ENCODE data around the gene IP6K2. TPM values are rescaled to one million over a fixed set of nuclear protein-coding genes. Genes with fewer than 3 reads are reported as not detected.

IP6K2 gene
- total and polyA plus RNA-seq, 5 donors from 2014 or later, result 54.0 to 107 (median 55.9) TPM

GRCh38 chr3:48660800-48661400 lies 56.1 kb downstream of the IP6K2 start:
- H3K9me3 ChIP-seq (ENCODE audit: control insufficient read depth in 2 of 2, low read length in 2 of 2), result no peaks in the 10 kb centered on the region
- peaks cover 0 to 3% (median 0%) of the 10 kb centered on the region in 7 donors for H3K9me3 Mint-ChIP-seq
- H3K36me3 Mint-ChIP-seq, result no peaks in the 10 kb centered on the region
- ATAC-seq (ENCODE audit: low read depth in 2 of 2) (no peak), DNase-seq (no peak)
- H3K27ac Mint-ChIP-seq, result no peak overlapping the region
- H3K4me3 Mint-ChIP-seq, result peak overlapping the region in 3 of 4 donors; percentile 4 to 89 (median 39)
- H3K27me3 Mint-ChIP-seq, result peaks cover 16% of the 10 kb centered on the region
- H3K4me1 ChIP-seq (ENCODE audit: control insufficient read depth, insufficient read depth, low read length, poor library complexity, severe bottlenecking), result peaks cover 47% of the 10 kb centered on the region
- peaks cover 0 to 35% (median 12%) of the 10 kb centered on the region in 4 donors for H3K4me1 Mint-ChIP-seq
- no peak overlapping the region for H3K4me3 ChIP-seq (ENCODE audit: low read depth, low read length)
- no peaks in the 10 kb centered on the region for H3K36me3 ChIP-seq (ENCODE audit: control insufficient read depth, insufficient read depth, low read length)
- H3K27ac ChIP-seq (ENCODE audit: insufficient read depth, low read length, poor library complexity, severe bottlenecking), result no peak overlapping the region
- no peaks in the 10 kb centered on the region for H3K27me3 ChIP-seq (ENCODE audit: control insufficient read depth, insufficient read depth, low read length)

GRCh38 chr3:48656841-48657281 lies 60.2 kb downstream of the IP6K2 start:
- no peak for ATAC-seq (ENCODE audit: low read depth in 2 of 2)
- H3K9me3 ChIP-seq (ENCODE audit: control insufficient read depth in 2 of 2, low read length in 2 of 2), result no peaks in the 10 kb centered on the region
- Mint-ChIP-seq H3K4me3 (peak overlapping the region; percentile 75 to 88 (median 85)), H3K36me3 (no peaks in the 10 kb centered on the region), H3K27ac (peak overlapping the region in 1 of 3 donors; percentile 80), H3K9me3 (peaks cover 0 to 2% (median 0%) of the 10 kb centered on the region in 7 donors), H3K4me1 (peaks cover 0 to 28% (median 6%) of the 10 kb centered on the region in 4 donors), H3K27me3 (peaks cover 4% of the 10 kb centered on the region)
- peaks cover 33% of the 10 kb centered on the region for H3K4me1 ChIP-seq (ENCODE audit: control insufficient read depth, insufficient read depth, low read length, poor library complexity, severe bottlenecking)
- no peaks in the 10 kb centered on the region for H3K27me3 ChIP-seq (ENCODE audit: control insufficient read depth, insufficient read depth, low read length)
- no peaks in the 10 kb centered on the region for H3K36me3 ChIP-seq (ENCODE audit: control insufficient read depth, insufficient read depth, low read length)
- H3K27ac ChIP-seq (ENCODE audit: insufficient read depth, low read length, poor library complexity, severe bottlenecking), result peak overlapping the region; percentile 83
- H3K4me3 ChIP-seq (ENCODE audit: low read depth, low read length), result no peak overlapping the region
- peak; percentile 31 to 41 (median 37) for DNase-seq

GRCh38 chr3:48656061-48656840 lies 60.8 kb downstream of the IP6K2 start:
- Histone ChIP-seq H3K27me3 (ENCODE audit: control insufficient read depth, insufficient read depth, low read length) (no peaks in the 10 kb centered on the region), H3K9me3 (ENCODE audit: control insufficient read depth in 2 of 2, low read length in 2 of 2) (no peaks in the 10 kb centered on the region), H3K4me1 (ENCODE audit: control insufficient read depth, insufficient read depth, low read length, poor library complexity, severe bottlenecking) (peaks cover 26% of the 10 kb centered on the region), H3K36me3 (ENCODE audit: control insufficient read depth, insufficient read depth, low read length) (no peaks in the 10 kb centered on the region), H3K27ac (ENCODE audit: insufficient read depth, low read length, poor library complexity, severe bottlenecking) (peak overlapping the region; percentile 83), H3K4me3 (ENCODE audit: low read depth, low read length) (no peak overlapping the region)
- H3K9me3 Mint-ChIP-seq, result peaks cover 0 to 2% (median 0%) of the 10 kb centered on the region in 7 donors
- peak overlapping the region; percentile 38 to 88 (median 80) for H3K27ac Mint-ChIP-seq
- no peaks in the 10 kb centered on the region for H3K36me3 Mint-ChIP-seq
- H3K27me3 Mint-ChIP-seq, result peaks cover 4% of the 10 kb centered on the region
- peak; percentile 80 to 81 for ATAC-seq (ENCODE audit: low read depth in 2 of 2)
- peak overlapping the region; percentile 81 to 88 (median 86) for H3K4me3 Mint-ChIP-seq
- peak; percentile 77 to 89 (median 88) for DNase-seq
- H3K4me1 Mint-ChIP-seq, result peaks cover 0 to 22% (median 6%) of the 10 kb centered on the region in 4 donors

GRCh38 chr3:48655606-48656005 lies 61.4 kb downstream of the IP6K2 start:
- peaks cover 4% of the 10 kb centered on the region for H3K27me3 Mint-ChIP-seq
- peak overlapping the region; percentile 81 to 89 (median 88) for H3K27ac Mint-ChIP-seq
- Histone ChIP-seq H3K9me3 (ENCODE audit: control insufficient read depth in 2 of 2, low read length in 2 of 2) (no peaks in the 10 kb centered on the region), H3K27me3 (ENCODE audit: control insufficient read depth, insufficient read depth, low read length) (no peaks in the 10 kb centered on the region), H3K36me3 (ENCODE audit: control insufficient read depth, insufficient read depth, low read length) (no peaks in the 10 kb centered on the region), H3K4me1 (ENCODE audit: control insufficient read depth, insufficient read depth, low read length, poor library complexity, severe bottlenecking) (peaks cover 22% of the 10 kb centered on the region), H3K4me3 (ENCODE audit: low read depth, low read length) (peak overlapping the region; percentile 53), H3K27ac (ENCODE audit: insufficient read depth, low read length, poor library complexity, severe bottlenecking) (peak overlapping the region; percentile 83)
- H3K4me3 Mint-ChIP-seq, result peak overlapping the region; percentile 81 to 87 (median 86)
- peaks cover 0 to 2% (median 0%) of the 10 kb centered on the region in 7 donors for H3K9me3 Mint-ChIP-seq
- DNase-seq (peak; percentile 41 to 78 (median 59)), ATAC-seq (ENCODE audit: low read depth in 2 of 2) (peak; percentile 36 to 44)
- H3K36me3 Mint-ChIP-seq, result no peaks in the 10 kb centered on the region
- H3K4me1 Mint-ChIP-seq, result peaks cover 0 to 22% (median 6%) of the 10 kb centered on the region in 4 donors

GRCh38 chr3:48655063-48655462 lies 62.0 kb downstream of the IP6K2 start:
- peak overlapping the region; percentile 83 for H3K27ac ChIP-seq (ENCODE audit: insufficient read depth, low read length, poor library complexity, severe bottlenecking)
- ATAC-seq (ENCODE audit: low read depth in 2 of 2), result no peak

GRCh38 chr3:48652923-48653715 lies 63.9 kb downstream of the IP6K2 start:
- ATAC-seq (ENCODE audit: low read depth in 2 of 2), result no peak
- Mint-ChIP-seq H3K27ac (peak overlapping the region in 2 of 3 donors; percentile 22 to 71), H3K4me3 (peak overlapping the region in 3 of 4 donors; percentile 22 to 87 (median 48)), H3K27me3 (no peaks in the 10 kb centered on the region), H3K36me3 (no peaks in the 10 kb centered on the region), H3K9me3 (peaks cover 0 to 2% (median 0%) of the 10 kb centered on the region in 7 donors), H3K4me1 (peaks cover 0 to 20% (median 6%) of the 10 kb centered on the region in 4 donors)
- Histone ChIP-seq H3K4me1 (ENCODE audit: control insufficient read depth, insufficient read depth, low read length, poor library complexity, severe bottlenecking) (peaks cover 22% of the 10 kb centered on the region), H3K27me3 (ENCODE audit: control insufficient read depth, insufficient read depth, low read length) (no peaks in the 10 kb centered on the region), H3K9me3 (ENCODE audit: control insufficient read depth in 2 of 2, low read length in 2 of 2) (no peaks in the 10 kb centered on the region), H3K36me3 (ENCODE audit: control insufficient read depth, insufficient read depth, low read length) (peaks cover 2% of the 10 kb centered on the region), H3K4me3 (ENCODE audit: low read depth, low read length) (no peak overlapping the region), H3K27ac (ENCODE audit: insufficient read depth, low read length, poor library complexity, severe bottlenecking) (no peak overlapping the region)
- no peak for DNase-seq

More at GRCh38 chr3:48655063-48655462, 62.0 kb downstream of the IP6K2 start:
- no peaks in the 10 kb centered on the region for H3K36me3 Mint-ChIP-seq
- Histone ChIP-seq H3K27me3 (ENCODE audit: control insufficient read depth, insufficient read depth, low read length) (no peaks in the 10 kb centered on the region), H3K36me3 (ENCODE audit: control insufficient read depth, insufficient read depth, low read length) (no peaks in the 10 kb centered on the region), H3K4me1 (ENCODE audit: control insufficient read depth, insufficient read depth, low read length, poor library complexity, severe bottlenecking) (peaks cover 22% of the 10 kb centered on the region), H3K9me3 (ENCODE audit: control insufficient read depth in 2 of 2, low read length in 2 of 2) (no peaks in the 10 kb centered on the region), H3K4me3 (ENCODE audit: low read depth, low read length) (peak overlapping the region; percentile 53)
- peaks cover 0 to 22% (median 6%) of the 10 kb centered on the region in 4 donors for H3K4me1 Mint-ChIP-seq
- peaks cover 0 to 2% (median 0%) of the 10 kb centered on the region in 7 donors for H3K9me3 Mint-ChIP-seq
- peak overlapping the region; percentile 81 to 89 (median 88) for H3K27ac Mint-ChIP-seq
- H3K27me3 Mint-ChIP-seq, result peaks cover 4% of the 10 kb centered on the region
- no peak for DNase-seq
- H3K4me3 Mint-ChIP-seq, result peak overlapping the region; percentile 81 to 87 (median 86)

GRCh38 chr3:48651771-48652170 lies 65.2 kb downstream of the IP6K2 start:
- DNase-seq (no peak), ATAC-seq (ENCODE audit: low read depth in 2 of 2) (no peak)
- Histone ChIP-seq H3K27ac (ENCODE audit: insufficient read depth, low read length, poor library complexity, severe bottlenecking) (no peak overlapping the region), H3K9me3 (ENCODE audit: control insufficient read depth in 2 of 2, low read length in 2 of 2) (no peaks in the 10 kb centered on the region), H3K27me3 (ENCODE audit: control insufficient read depth, insufficient read depth, low read length) (no peaks in the 10 kb centered on the region), H3K4me3 (ENCODE audit: low read depth, low read length) (no peak overlapping the region), H3K4me1 (ENCODE audit: control insufficient read depth, insufficient read depth, low read length, poor library complexity, severe bottlenecking) (peaks cover 17% of the 10 kb centered on the region), H3K36me3 (ENCODE audit: control insufficient read depth, insufficient read depth, low read length) (peaks cover 2% of the 10 kb centered on the region)
- H3K27ac Mint-ChIP-seq, result no peak overlapping the region
- peaks cover 0 to 2% (median 0%) of the 10 kb centered on the region in 7 donors for H3K9me3 Mint-ChIP-seq
- no peaks in the 10 kb centered on the region for H3K36me3 Mint-ChIP-seq
- no peak overlapping the region for H3K4me3 Mint-ChIP-seq
- no peaks in the 10 kb centered on the region for H3K27me3 Mint-ChIP-seq
- H3K4me1 Mint-ChIP-seq, result peaks cover 0 to 11% (median 4%) of the 10 kb centered on the region in 4 donors

Measured in CD4-positive, CD25-positive, alpha-beta regulatory T cell (primary cell).